Gastroesophageal sphincter (tissue), 4 donors: Measurements from ENCODE around the gene NMUR1. TPM values are rescaled to one million over a fixed set of nuclear protein-coding genes. Genes with fewer than 3 reads are reported as not detected.

ENCODE experiments used
- ATAC-seq: fragments of 150-250 bp; one replicate; pipeline ENCODE4 v1.9.1; 2016; ENCODE audit warnings: mild to moderate bottlenecking, moderate library complexity
- H3K27ac ChIP-seq, 4 donors: fragments of 200-600 bp; sonication (generic) in 3 of 4; 1 replicate in 3 of 4; 2 replicates in 1 of 4; pipeline ENCODE4 v1.5.1; 2016 to 2019
- H3K27me3 ChIP-seq: fragments of 200-600 bp; sonication (generic); one replicate; pipeline ENCODE4 v1.5.1; 2019
- H3K36me3 ChIP-seq, 2 donors: fragments of 200-600 bp; sonication (generic); one replicate each; pipeline ENCODE4 v1.5.1; 2019; ENCODE audit warnings: control low read depth in 1 of 2
- H3K4me1 ChIP-seq, 3 donors: fragments of 200-600 bp; sonication (generic); 1 replicate in 2 of 3; 2 replicates in 1 of 3; pipeline ENCODE4 v1.5.1; 2016 to 2019; ENCODE audit warnings: control low read depth in 2 of 3
- H3K4me3 ChIP-seq, 2 donors: fragments of 200-600 bp; sonication (generic); one replicate each; pipeline ENCODE4 v1.5.1; 2019; ENCODE audit warnings: mild to moderate bottlenecking in 1 of 2, moderate library complexity in 1 of 2
- H3K9me3 ChIP-seq, 3 donors: fragments of 200-600 bp; sonication (generic); one replicate each; pipeline ENCODE4 v1.5.1; 2017 to 2019; ENCODE audit warnings: control low read depth in 2 of 3
- CTCF ChIP-seq, 4 experiments: fragments of 200-600 bp in 2 of 4; fragments of 450-650 bp in 2 of 4; sonication (generic) in 1 of 4; IDR thresholded peaks; one replicate each; pipeline ENCODE4 v1.5.1; 2017 to 2019; ENCODE audit warnings: antibody characterized with exemption in 4 of 4, mild to moderate bottlenecking in 2 of 4, moderate library complexity in 2 of 4
- EP300 ChIP-seq: sonication (generic); formaldehyde crosslinking; IDR thresholded peaks from one replicate; pipeline ENCODE4 v1.6.1; 2017; ENCODE audit warnings: antibody characterized with exemption, mild to moderate bottlenecking
- POLR2A ChIP-seq, 2 donors: fragments of 450-650 bp; IDR thresholded peaks; one replicate each; pipeline ENCODE4 v1.6.1; 2017; ENCODE audit warnings: antibody characterized with exemption in 2 of 2, mild to moderate bottlenecking in 2 of 2, moderate library complexity in 1 of 2
- POLR2AphosphoS5 ChIP-seq: sonication (generic); formaldehyde crosslinking; IDR thresholded peaks from one replicate; pipeline ENCODE4 v1.6.1; 2017; ENCODE audit warnings: antibody characterized with exemption
- WGBS, 2 donors: methylation state at CpG; one replicate each; pipeline ENCODE4 v1.1.5; 2018; ENCODE audit warnings: low coverage in 1 of 2; 5-methylcytosine and 5-hydroxymethylcytosine counted together
- total RNA-seq, 4 donors: library from RNA; depleted of rRNA; stranded (reverse); fragments of >200 nt; gene quantifications; one replicate each; pipeline ENCODE4 v1.1.0, GENCODE V29; 2016

The NMUR1 gene
- total RNA-seq, 4 donors from 2014 or later = 2.2 to 7.0 (median 4.7) TPM

DNA sequence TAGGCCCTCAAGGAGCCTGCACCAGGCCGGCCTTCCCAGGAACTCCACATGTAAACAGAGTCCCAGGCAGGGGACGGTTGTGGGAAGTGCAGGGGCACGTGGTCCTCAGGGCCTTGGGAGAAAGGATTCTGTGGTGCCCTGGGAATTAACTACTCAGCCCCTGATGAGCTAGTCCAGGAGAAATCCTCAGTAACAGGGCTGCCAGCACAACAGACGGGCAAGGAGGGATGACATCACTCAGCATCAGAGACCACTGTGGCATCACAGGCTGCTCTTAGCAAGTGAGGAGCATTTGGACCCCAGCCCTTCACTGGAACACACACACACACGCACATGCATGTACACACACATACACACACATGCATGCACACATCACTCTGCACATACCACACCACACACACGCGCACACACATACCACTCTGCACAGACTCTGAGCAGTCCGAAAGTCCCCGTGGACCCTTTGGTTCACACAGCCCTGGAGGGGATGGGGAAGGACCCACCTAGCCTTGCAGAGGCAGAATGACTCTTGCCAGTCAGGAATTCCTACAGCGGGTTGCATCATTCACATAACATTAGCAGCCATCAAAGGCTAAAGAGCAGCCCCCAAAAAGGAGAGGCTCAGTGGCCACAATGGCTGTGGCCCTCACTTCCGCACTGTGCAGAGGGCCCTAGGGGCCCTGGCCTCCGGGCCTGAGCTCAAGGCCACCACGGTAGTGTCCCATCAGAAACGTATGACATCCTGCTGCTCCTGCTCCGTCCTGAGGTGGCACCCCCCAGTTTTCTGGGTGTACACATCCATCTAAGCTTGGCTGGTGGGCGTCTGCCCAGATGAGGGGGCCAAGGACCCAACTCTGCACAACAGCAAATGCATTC lies 1.9 kb upstream of the NMUR1 start:
- H3K9me3 ChIP-seq = no peaks in the 10 kb centered on the region
- no peak overlapping the region for H3K4me3 ChIP-seq
- TF ChIP-seq POLR2AphosphoS5 = no peak
- TF ChIP-seq POLR2A (IDR thresholded peaks at IDR 0.05) = no peak
- WGBS, 2 donors = 78 to 100% methylated on average over 1 to 3 of the region's 16 CpGs
- H3K27me3 ChIP-seq = peaks cover 7% of the 10 kb centered on the region
- ATAC-seq = no peak
- H3K36me3 ChIP-seq = no peaks in the 10 kb centered on the region
- no peak overlapping the region for H3K27ac ChIP-seq
- peaks cover 0 to 24% (median 0%) of the 10 kb centered on the region in 3 donors for H3K4me1 ChIP-seq

DNA sequence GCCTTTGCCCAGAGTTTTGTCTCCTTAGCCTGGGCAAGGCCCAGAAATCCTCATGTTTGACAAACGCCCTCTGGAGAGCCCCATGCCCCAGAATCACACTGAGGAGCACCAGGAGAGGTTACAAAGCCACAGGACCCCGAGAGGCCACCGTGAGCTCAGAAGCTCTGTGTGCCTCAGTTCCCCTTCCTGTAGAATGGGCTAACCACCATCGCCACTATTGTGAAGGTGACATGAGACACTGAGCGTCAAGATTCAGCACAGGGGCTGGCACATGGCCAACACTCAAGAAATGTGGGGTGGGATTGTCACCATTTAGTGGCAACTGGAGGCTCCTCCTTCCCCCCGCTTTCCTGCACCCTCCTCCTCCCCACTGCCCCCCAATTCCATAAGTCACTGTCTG lies 1.2 kb upstream of the NMUR1 start:
- Histone ChIP-seq H3K4me3 (no peak overlapping the region), H3K9me3 (no peaks in the 10 kb centered on the region), H3K27me3 (peaks cover 7% of the 10 kb centered on the region), H3K27ac (no peak overlapping the region), H3K36me3 (no peaks in the 10 kb centered on the region), H3K4me1 (peaks cover 0 to 24% (median 0%) of the 10 kb centered on the region in 3 donors)
- WGBS, 2 donors = 93% methylated on average over 2 of the region's 6 CpGs; no CpG with 5 or more reads in 1 of the 2 donors
- no peak for ATAC-seq
- no peak for TF ChIP-seq POLR2AphosphoS5
- TF ChIP-seq CTCF (IDR thresholded peaks at IDR 0.05) = no peak
- no peak for TF ChIP-seq POLR2A (IDR thresholded peaks at IDR 0.05)
- TF ChIP-seq EP300 = no peak

DNA sequence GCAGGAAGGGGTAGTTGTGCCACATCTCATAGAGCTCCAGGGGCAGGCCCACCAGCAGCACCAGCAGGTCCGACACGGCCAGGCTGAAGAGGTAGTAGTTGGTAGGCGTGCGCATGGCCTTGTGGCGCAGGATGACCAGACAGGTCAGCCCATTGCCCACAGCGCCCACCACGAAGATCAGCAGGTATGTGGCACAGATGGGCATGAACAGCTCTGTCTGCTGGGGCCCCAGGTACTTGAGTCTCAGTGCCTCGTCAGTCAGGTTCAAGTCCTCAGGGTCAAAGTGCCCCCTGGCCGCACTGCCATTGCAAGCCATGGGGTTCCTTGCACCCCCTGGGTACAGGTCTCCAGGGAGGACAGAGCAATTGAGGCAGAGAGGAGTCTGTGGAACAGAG lies 1.6 kb downstream of the NMUR1 start:
- H3K4me3 ChIP-seq = no peak overlapping the region
- no peaks in the 10 kb centered on the region for H3K9me3 ChIP-seq
- TF ChIP-seq POLR2AphosphoS5 = no peak
- no peak for TF ChIP-seq EP300
- no peak for TF ChIP-seq CTCF (IDR thresholded peaks at IDR 0.05)
- no peak for TF ChIP-seq POLR2A (IDR thresholded peaks at IDR 0.05)
- no peaks in the 10 kb centered on the region for H3K36me3 ChIP-seq
- H3K27me3 ChIP-seq = peaks cover 7% of the 10 kb centered on the region
- no peak overlapping the region for H3K27ac ChIP-seq
- no peak for ATAC-seq
- WGBS, 2 donors = no CpG with 5 or more reads among the region's 9 CpGs
- peaks cover 0 to 28% (median 0%) of the 10 kb centered on the region in 3 donors for H3K4me1 ChIP-seq

- H3K4me3 ChIP-seq = no peak overlapping the region
- no peak for ATAC-seq
- peaks cover 0 to 33% (median 0%) of the 10 kb centered on the region in 3 donors for H3K4me1 ChIP-seq
- H3K36me3 ChIP-seq = no peaks in the 10 kb centered on the region
- no peak overlapping the region for H3K27ac ChIP-seq
- TF ChIP-seq POLR2A (IDR thresholded peaks at IDR 0.05) (no peak), CTCF (IDR thresholded peaks at IDR 0.05) (no peak), EP300 (no peak), POLR2AphosphoS5 (no peak)
- H3K27me3 ChIP-seq = peaks cover 7% of the 10 kb centered on the region
- WGBS, 2 donors = 73 to 85% methylated on average over 4 to 6 of the region's 30 CpGs
- no peaks in the 10 kb centered on the region for H3K9me3 ChIP-seq
Measured at GRCh38 chr2:231527955-231528635, 2.1 kb downstream of the NMUR1 start.

GRCh38 chr2:231527091-231527395 lies 3.2 kb downstream of the NMUR1 start:
- WGBS, 2 donors = 80% methylated on average over 4 of the region's 7 CpGs; no CpG with 5 or more reads in 1 of the 2 donors
- Histone ChIP-seq H3K4me1 (peaks cover 0 to 39% (median 0%) of the 10 kb centered on the region in 3 donors), H3K9me3 (no peaks in the 10 kb centered on the region), H3K4me3 (no peak overlapping the region), H3K36me3 (no peaks in the 10 kb centered on the region), H3K27ac (no peak overlapping the region), H3K27me3 (peaks cover 7% of the 10 kb centered on the region)
- TF ChIP-seq POLR2A (IDR thresholded peaks at IDR 0.05) (no peak), POLR2AphosphoS5 (no peak), EP300 (no peak), CTCF (IDR thresholded peaks at IDR 0.05) (no peak)
- ATAC-seq = no peak
